Measurements from ENCODE around the gene USH1G. TPM values are rescaled to one million over a fixed set of nuclear protein-coding genes. Genes with fewer than 3 reads are reported as not detected.

USH1G gene
- polyA plus RNA-seq, 1 donor (not counting 4 experiments of a cell fraction or from before 2014, with no cell fraction given) = 0.34 TPM

GRCh38 chr17:74879308-74879707 is 43.7 kb downstream of the USH1G start:
- Histone ChIP-seq H3K27me3 (ENCODE audit: control insufficient read depth, extremely low read depth, insufficient read depth, low read length) (no peaks in the 10 kb centered on the region), H3K4me3 (ENCODE audit: control insufficient read depth in 2 of 3, extremely low read depth in 1 of 3, insufficient read depth in 2 of 3, low read depth in 1 of 3, low read length in 3 of 3) (no peak overlapping the region), H3K4me1 (ENCODE audit: control insufficient read depth, extremely low read depth, insufficient read depth, low read length) (peaks cover 8% of the 10 kb centered on the region), H2AFZ (ENCODE audit: control insufficient read depth, low read length) (no peak overlapping the region), H3K9me1 (ENCODE audit: control insufficient read depth, extremely low read depth, insufficient read depth, low read length) (no peaks in the 10 kb centered on the region), H4K20me1 (ENCODE audit: control insufficient read depth, extremely low read depth, insufficient read depth, low read length) (no peaks in the 10 kb centered on the region), H3K4me2 (ENCODE audit: control insufficient read depth, extremely low read depth, insufficient read depth, low read depth, low read length) (no peak overlapping the region), H3K9me3 (ENCODE audit: control insufficient read depth, low read depth, low read length) (no peaks in the 10 kb centered on the region), H3K27ac (ENCODE audit: control insufficient read depth, insufficient read depth, low read length) (no peak overlapping the region), H3K79me2 (ENCODE audit: control insufficient read depth, insufficient read depth, low read length) (no peaks in the 10 kb centered on the region), H3K9ac (ENCODE audit: control insufficient read depth, extremely low read depth, insufficient read depth, low read length) (no peak overlapping the region), H3K36me3 (ENCODE audit: control insufficient read depth in 2 of 2, extremely low read depth in 1 of 2, insufficient read depth in 2 of 2, low read length in 2 of 2) (no peaks in the 10 kb centered on the region)
- FAIRE-seq = no peak
- TF ChIP-seq CTCF (optimal IDR thresholded peaks at IDR 0.05 in 1 of 3, IDR thresholded peaks at IDR 0.05 in 1 of 3, conservative IDR thresholded peaks at IDR 0.05 in 1 of 3; ENCODE audit: extremely low read depth in 1 of 3, insufficient read depth in 2 of 3, low read length in 3 of 3) (no peak), EZH2 (IDR thresholded peaks at IDR 0.05; ENCODE audit: low read length) (no peak)
- no peak for DNase-seq (ENCODE audit: low read depth, low spot score)
- dilution Hi-C loops (cut with MboI; ENCODE audit: extremely low pct_ligation_motif_present, low sequenced_read_pairs) = no loop called here

DNA sequence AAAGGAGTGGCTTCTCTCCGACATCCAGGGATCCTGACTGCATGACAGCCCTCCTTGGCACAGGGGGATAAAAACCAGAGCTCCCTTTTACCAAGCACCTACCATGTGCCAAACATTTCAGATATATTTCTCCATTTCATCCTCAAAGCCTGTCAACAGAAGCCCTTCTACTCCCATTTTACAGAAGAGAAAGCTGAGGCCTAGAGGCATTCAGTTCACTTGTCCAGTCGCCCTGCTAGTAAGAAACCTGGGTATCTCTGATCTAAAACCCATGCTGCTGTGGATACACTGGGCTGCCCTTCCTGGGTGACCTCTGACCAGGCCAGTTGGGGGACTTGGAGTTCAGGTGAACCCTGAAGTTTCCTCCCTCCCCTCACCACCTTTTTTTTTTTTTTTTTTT is 44.4 kb downstream of the USH1G start:
- dilution Hi-C loops (cut with MboI; ENCODE audit: extremely low pct_ligation_motif_present, low sequenced_read_pairs) = no loop called here
- peaks cover 15% of the 10 kb centered on the region for H3K4me1 ChIP-seq (ENCODE audit: control insufficient read depth, extremely low read depth, insufficient read depth, low read length)
- FAIRE-seq (no peak), DNase-seq (ENCODE audit: low read depth, low spot score) (no peak)
- peak overlapping the region; percentile 52 for H2AFZ ChIP-seq (ENCODE audit: control insufficient read depth, low read length)
- TF ChIP-seq EZH2 (IDR thresholded peaks at IDR 0.05; ENCODE audit: low read length) (no peak), CTCF (optimal IDR thresholded peaks at IDR 0.05 in 1 of 3, IDR thresholded peaks at IDR 0.05 in 1 of 3, conservative IDR thresholded peaks at IDR 0.05 in 1 of 3; ENCODE audit: extremely low read depth in 1 of 3, insufficient read depth in 2 of 3, low read length in 3 of 3) (no peak)
- no peak overlapping the region for H3K27ac ChIP-seq (ENCODE audit: control insufficient read depth, insufficient read depth, low read length)
- H3K79me2 ChIP-seq (ENCODE audit: control insufficient read depth, insufficient read depth, low read length) = no peaks in the 10 kb centered on the region
- H3K9ac ChIP-seq (ENCODE audit: control insufficient read depth, extremely low read depth, insufficient read depth, low read length) = no peak overlapping the region
- no peaks in the 10 kb centered on the region for H3K9me3 ChIP-seq (ENCODE audit: control insufficient read depth, low read depth, low read length)
- peak overlapping the region; percentile 53 for H3K4me2 ChIP-seq (ENCODE audit: control insufficient read depth, extremely low read depth, insufficient read depth, low read depth, low read length)
- H4K20me1 ChIP-seq (ENCODE audit: control insufficient read depth, extremely low read depth, insufficient read depth, low read length) = no peaks in the 10 kb centered on the region
- H3K9me1 ChIP-seq (ENCODE audit: control insufficient read depth, extremely low read depth, insufficient read depth, low read length) = no peaks in the 10 kb centered on the region
- H3K4me3 ChIP-seq (ENCODE audit: control insufficient read depth in 2 of 3, extremely low read depth in 1 of 3, insufficient read depth in 2 of 3, low read depth in 1 of 3, low read length in 3 of 3) = no peak overlapping the region
- no peaks in the 10 kb centered on the region for H3K27me3 ChIP-seq (ENCODE audit: control insufficient read depth, extremely low read depth, insufficient read depth, low read length)
- H3K36me3 ChIP-seq (ENCODE audit: control insufficient read depth in 2 of 2, extremely low read depth in 1 of 2, insufficient read depth in 2 of 2, low read length in 2 of 2) = no peaks in the 10 kb centered on the region

Measured in keratinocyte (primary cell).